H1 (cell line): ENCODE results near the gene SYNDIG1. TPM values are rescaled to one million over a fixed set of nuclear protein-coding genes. Genes with fewer than 3 reads are reported as not detected.

Experiments used
- CTCF ChIA-PET: fragments of 300-600 bp; sonication (Branson Sonifier 250); formaldehyde crosslinking; loops from one replicate; lab custom pipeline; 2021; ENCODE audit not compliant: partially characterized antibody; lab: Charles Lee
- POLR2A ChIA-PET: fragments of 300-600 bp; sonication (Branson Sonifier 250); formaldehyde crosslinking; loops from one replicate; lab custom pipeline; 2021; ENCODE audit warnings: inconsistent platforms; ENCODE audit not compliant: partially characterized antibody; lab: Charles Lee
- DNase-seq, 2 experiments: peaks; one replicate each; pipeline versions ENCODE4 v3.0.0 to v3.0.0-alpha.2; 2010 to 2022; ENCODE audit warnings: low spot score in 2 of 2, low read depth in 1 of 2, mixed read lengths in 1 of 2
- FAIRE-seq: peaks from 2 replicates; lab custom pipeline; 2011; peaks lifted over from hg19 to GRCh38; lab: Jason Lieb, UNC
- H2AFZ ChIP-seq: 2 replicates; pipeline ENCODE4 v1.8.1; 2012; ENCODE audit warnings: low read length, inconsistent platforms
- H2AK5ac ChIP-seq: 2 replicates; pipeline ENCODE4 v1.6.1; 2013; ENCODE audit warnings: low read depth, low read length
- H2BK120ac ChIP-seq: replicated peaks from 2 replicates; pipeline ENCODE3; 2013; ENCODE audit warnings: low read depth, low read length, inconsistent platforms
- H2BK12ac ChIP-seq: 2 replicates; pipeline ENCODE4 v1.6.1; 2013; ENCODE audit warnings: low read depth, low read length
- H2BK15ac ChIP-seq: 2 replicates; pipeline ENCODE4 v1.6.1; 2013; ENCODE audit warnings: low read length
- H2BK20ac ChIP-seq: 2 replicates; pipeline ENCODE4 v1.6.1; 2013; ENCODE audit warnings: low read length
- H2BK5ac ChIP-seq: 2 replicates; pipeline ENCODE4 v1.6.1; 2013; ENCODE audit warnings: low read depth, low read length
- H3K14ac ChIP-seq: 2 replicates; pipeline ENCODE4 v1.6.1; 2013; ENCODE audit warnings: inconsistent platforms; ENCODE audit not compliant: insufficient read length
- H3K18ac ChIP-seq: 2 replicates; pipeline ENCODE4 v1.6.1; 2013; ENCODE audit warnings: low read length; ENCODE audit errors: extremely low read depth
- H3K23ac ChIP-seq: 2 replicates; pipeline ENCODE4 v1.6.1; 2013; ENCODE audit warnings: inconsistent platforms; ENCODE audit not compliant: insufficient read length
- H3K23me2 ChIP-seq: 2 replicates; pipeline ENCODE4 v1.6.1; 2013; ENCODE audit warnings: low read depth, low read length
- H3K27ac ChIP-seq: 2 replicates; pipeline ENCODE4 v1.6.1; 2011; ENCODE audit warnings: low read depth, low read length, inconsistent platforms
- H3K27me3 ChIP-seq, 4 experiments: replicated peaks in 1 of 4; 1 replicate in 1 of 4; 2 replicates in 3 of 4; pipeline versions ENCODE4 v1.6.1 to v1.8.1; 2011 to 2013; ENCODE audit warnings: low read length in 3 of 4, mild to moderate bottlenecking in 3 of 4, inconsistent platforms in 2 of 4, mixed read lengths in 2 of 4, moderate library complexity in 1 of 4; ENCODE audit not compliant: control insufficient read depth in 3 of 4, insufficient read depth in 3 of 4; ENCODE audit errors: extremely low read depth in 1 of 4
- H3K36me3 ChIP-seq, 4 experiments: 2 replicates each; pipeline versions ENCODE4 v1.6.1 to v1.8.1; 2011 to 2013; ENCODE audit warnings: mild to moderate bottlenecking in 4 of 4, low read length in 3 of 4, moderate library complexity in 2 of 4, control low read depth in 1 of 4, inconsistent platforms in 1 of 4; ENCODE audit not compliant: insufficient read depth in 4 of 4, control insufficient read depth in 2 of 4
- H3K4ac ChIP-seq: replicated peaks from 2 replicates; pipeline ENCODE3; 2013; ENCODE audit warnings: low read length, low read depth, mixed read lengths, inconsistent platforms; ENCODE audit not compliant: insufficient read length
- H3K4me1 ChIP-seq, 4 experiments: replicated peaks in 1 of 4; 1 replicate in 1 of 4; 2 replicates in 3 of 4; pipeline versions ENCODE4 v1.6.1 to v1.8.1; 2011 to 2013; ENCODE audit warnings: low read length in 3 of 4, inconsistent platforms in 2 of 4, mixed read lengths in 1 of 4; ENCODE audit not compliant: insufficient read depth in 4 of 4, control insufficient read depth in 3 of 4
- H3K4me2 ChIP-seq, 2 experiments: 2 replicates each; pipeline versions ENCODE4 v1.6.1 to v1.8.1; 2011 to 2013; ENCODE audit warnings: low read depth in 2 of 2, low read length in 2 of 2, control low read depth in 1 of 2, inconsistent platforms in 1 of 2, mild to moderate bottlenecking in 1 of 2; ENCODE audit not compliant: insufficient read depth in 1 of 2
- H3K4me3 ChIP-seq, 4 experiments: fragments of 200-600, 300-600 bp in 1 of 4; sonication (generic), shearing (Covaris generic), sonication (Bioruptor Twin) in 1 of 4; 2 replicates each; pipeline versions ENCODE4 v1.5.1 to v1.8.1; 2011 to 2016; ENCODE audit warnings: low read length in 4 of 4, low read depth in 3 of 4, control low read depth in 2 of 4, inconsistent platforms in 2 of 4, mild to moderate bottlenecking in 2 of 4, mixed read lengths in 1 of 4, moderate library complexity in 1 of 4; ENCODE audit not compliant: insufficient read depth in 2 of 4; ENCODE audit errors: extremely low read depth in 1 of 4
- H3K56ac ChIP-seq: replicated peaks from 2 replicates; pipeline ENCODE3; 2013; ENCODE audit warnings: low read depth, mild to moderate bottlenecking, mixed read lengths, low read length, inconsistent platforms; ENCODE audit not compliant: insufficient read length
- H3K79me1 ChIP-seq: 2 replicates; pipeline ENCODE4 v1.6.1; 2013; ENCODE audit warnings: low read depth, low read length, control low read depth
- H3K79me2 ChIP-seq, 2 experiments: 2 replicates each; pipeline versions ENCODE4 v1.6.1 to v1.8.1; 2012 to 2013; ENCODE audit warnings: low read length in 2 of 2, mild to moderate bottlenecking in 2 of 2, inconsistent platforms in 1 of 2; ENCODE audit not compliant: insufficient read depth in 2 of 2, control insufficient read depth in 1 of 2
- H3K9ac ChIP-seq, 4 experiments: replicated peaks in 1 of 4; 1 replicate in 1 of 4; 2 replicates in 3 of 4; pipeline versions ENCODE4 v1.6.1 to v1.8.1; 2011 to 2013; ENCODE audit warnings: low read depth in 3 of 4, low read length in 3 of 4, control low read depth in 2 of 4, mild to moderate bottlenecking in 2 of 4, moderate library complexity in 2 of 4, inconsistent platforms in 1 of 4; ENCODE audit errors: extremely low read depth in 1 of 4
- H3K9me3 ChIP-seq, 2 experiments: 2 replicates each; pipeline versions ENCODE4 v1.6.1 to v1.8.1; 2012 to 2013; ENCODE audit warnings: mild to moderate bottlenecking in 2 of 2, moderate library complexity in 2 of 2, control low read depth in 1 of 2, inconsistent platforms in 1 of 2, low read depth in 1 of 2, low read length in 1 of 2, mixed read lengths in 1 of 2; ENCODE audit not compliant: insufficient read depth in 2 of 2
- H4K20me1 ChIP-seq, 2 experiments: replicated peaks in 1 of 2; 2 replicates each; pipeline versions ENCODE3 to v1.8.1; 2011 to 2013; ENCODE audit warnings: inconsistent platforms in 2 of 2, low read length in 2 of 2, mild to moderate bottlenecking in 1 of 2; ENCODE audit not compliant: insufficient read depth in 2 of 2, control insufficient read depth in 1 of 2
- H4K5ac ChIP-seq: 2 replicates; pipeline ENCODE4 v1.6.1; 2013; ENCODE audit warnings: low read length, low read depth, mixed read lengths, inconsistent platforms; ENCODE audit not compliant: insufficient read length
- H4K8ac ChIP-seq: 2 replicates; pipeline ENCODE4 v1.8.0; 2013; ENCODE audit warnings: mild to moderate bottlenecking, moderate library complexity, low read length, inconsistent platforms; ENCODE audit not compliant: insufficient read depth; ENCODE audit errors: extremely low read depth
- H4K91ac ChIP-seq: replicated peaks from 2 replicates; pipeline ENCODE3; 2013; ENCODE audit warnings: low read length, mixed read lengths, inconsistent platforms; ENCODE audit not compliant: insufficient read length
- CTBP2 ChIP-seq: IDR thresholded peaks from 2 replicates; pipeline ENCODE4 v1.7.0; 2011; ENCODE audit warnings: borderline replicate concordance, mild to moderate bottlenecking, moderate library complexity, mixed read lengths, low read length; ENCODE audit not compliant: insufficient read depth, insufficient read length
- EGR1 ChIP-seq: IDR thresholded peaks from 2 replicates; pipeline ENCODE4 v1.6.1; 2011; ENCODE audit warnings: low read depth, low read length, borderline replicate concordance
- EP300 ChIP-seq, 2 experiments: IDR thresholded peaks; 1 replicate in 1 of 2; 2 replicates in 1 of 2; pipeline ENCODE4 v1.6.1; 2011 to 2012; ENCODE audit warnings: low read depth in 2 of 2, low read length in 2 of 2, mild to moderate bottlenecking in 2 of 2, borderline replicate concordance in 1 of 2, inconsistent platforms in 1 of 2, moderate library complexity in 1 of 2
- HDAC6 ChIP-seq: IDR thresholded peaks from one replicate; pipeline ENCODE4 v1.7.1; 2012; ENCODE audit warnings: low read depth, mild to moderate bottlenecking, inconsistent platforms, low read length, moderate library complexity
- NANOG ChIP-seq: IDR thresholded peaks from 2 replicates; pipeline ENCODE4 v1.6.1; 2011; ENCODE audit warnings: low read length, low read depth, mild to moderate bottlenecking, inconsistent platforms; ENCODE audit not compliant: insufficient read depth, poor library complexity, severe bottlenecking
- PHF8 ChIP-seq: fragments of 200-600 bp; sonication (generic); conservative IDR thresholded peaks from 2 replicates; pipeline ENCODE4 v1.7.1; 2012; ENCODE audit warnings: low read depth, mild to moderate bottlenecking, inconsistent platforms, low read length, moderate library complexity
- RXRA ChIP-seq: IDR thresholded peaks from 2 replicates; pipeline ENCODE4 v1.6.1; 2011; ENCODE audit warnings: low read depth, mild to moderate bottlenecking, low read length, moderate library complexity; ENCODE audit not compliant: insufficient read depth
- SAP30 ChIP-seq: fragments of 300-600 bp; sonication (generic); IDR thresholded peaks from 2 replicates; pipeline ENCODE4 v1.7.1; 2012; ENCODE audit warnings: low read length, moderate library complexity, mild to moderate bottlenecking, inconsistent platforms; ENCODE audit not compliant: insufficient read depth, insufficient replicate concordance
- SIRT6 ChIP-seq: IDR thresholded peaks from one replicate; pipeline ENCODE4 v1.7.1; 2012; ENCODE audit warnings: low read length, inconsistent platforms
- SRF ChIP-seq: IDR thresholded peaks from 2 replicates; pipeline ENCODE4 v1.6.1; 2011; ENCODE audit warnings: mild to moderate bottlenecking, low read depth, low read length, moderate library complexity
- TAF7 ChIP-seq: optimal IDR thresholded peaks from 2 replicates; pipeline ENCODE3; 2011; ENCODE audit warnings: low read depth, mild to moderate bottlenecking, inconsistent platforms, low read length, moderate library complexity, borderline replicate concordance
- WGBS, 2 experiments: shearing (Covaris generic) in 1 of 2; methylation state at CpG; one replicate each; pipeline versions ENCODE4 v1.1.6 to v1.1.7; 2013 to 2015; ENCODE audit warnings: low lambda C conversion rate in 2 of 2, mixed read lengths in 2 of 2, inconsistent platforms in 1 of 2, low coverage in 1 of 2, missing lambda C conversion rate in 1 of 2; ENCODE audit not compliant: insufficient replicate concordance in 2 of 2, insufficient coverage in 1 of 2, insufficient read length in 1 of 2; ENCODE audit errors: extremely low coverage in 1 of 2, missing lambda C conversion rate in 1 of 2; 5-methylcytosine and 5-hydroxymethylcytosine counted together
- polyA plus RNA-seq, 7 experiments: library from polyadenylated mRNA; depleted of rRNA in 3 of 7; stranded (reverse) in 5 of 7; unstranded in 2 of 7; fragments of >200 nt in 5 of 7; fragments of 200-250 nt in 2 of 7; gene quantifications; 1 replicate in 5 of 7; 2 replicates in 1 of 7; 4 replicates in 1 of 7; pipeline versions ENCODE4 v1.2.1 to v1.2.3, GENCODE V29; 2011 to 2013; ENCODE audit warnings: missing spikeins in 2 of 7, mixed read lengths in 2 of 7
- total RNA-seq: library from RNA; stranded (reverse); fragmentation: NEBNext Ultra II Directional; extraction: Animal tissue kit (Norgen Biotek cat#: 25700); gene quantifications from 2 replicates; pipeline ENCODE4 v1.2.1, GENCODE V29; 2021

SYNDIG1 gene
- total and polyA plus RNA-seq, 2 of the 8 experiments (the other 6 are each of a cell fraction or from before 2014, with no cell fraction given), result 6.5 to 7.8 TPM

- Histone ChIP-seq H2BK15ac (no peak overlapping the region), H3K27me3 (no peaks in the 10 kb centered on the region), H4K20me1 (no peaks in the 10 kb centered on the region), H3K14ac (no peak overlapping the region), H3K4me1 (peaks cover 5 to 13% (median 9%) of the 10 kb centered on the region in 4 experiments), H3K4me2 (no peak overlapping the region), H4K91ac (no peak overlapping the region), H2AK5ac (no peak overlapping the region), H3K23me2 (no peaks in the 10 kb centered on the region), H3K9me3 (peaks cover 0 to 3% of the 10 kb centered on the region in 2 experiments; a peak in 1 of 4 replicates), H3K56ac (no peak overlapping the region), H2AFZ (no peak overlapping the region), H2BK5ac (no peak overlapping the region), H3K36me3 (no peaks in the 10 kb centered on the region), H3K79me2 (no peaks in the 10 kb centered on the region), H4K8ac (no peak overlapping the region), H3K79me1 (no peaks in the 10 kb centered on the region), H4K5ac (no peak overlapping the region), H2BK12ac (no peak overlapping the region; the same call in 1 of the 2 replicates), H3K18ac (no peak overlapping the region), H3K4me3 (no peak overlapping the region), H3K27ac (no peak overlapping the region), H3K4ac (no peak overlapping the region), H2BK120ac (no peak overlapping the region), H3K9ac (no peak overlapping the region), H2BK20ac (no peak overlapping the region), H3K23ac (no peak overlapping the region)
- CTCF ChIA-PET, result interaction anchor here (0.7 to 1.6 kb wide), 2 partner anchors 14 to 219 kb away, joined by 3 to 4 read pairs; no protein-coding TSS in a partner anchor
- no peak for FAIRE-seq
- POLR2A ChIA-PET, result no interaction called here
- 92% methylated on average over 11 of the region's 11 CpGs; no CpG with 5 or more reads in 1 of the 2 experiments for WGBS, 2 experiments
- TF ChIP-seq NANOG (no peak), SIRT6 (no peak), HDAC6 (no peak), TAF7 (no peak), SAP30 (no peak), RXRA (no peak), CTBP2 (no peak), EGR1 (no peak), PHF8 (no peak), EP300 (IDR thresholded peaks at IDR 0.05; ENCODE audit: borderline replicate concordance in 1 of 2, low read depth in 2 of 2, low read length in 2 of 2) (no peak), SRF (no peak)
- peak in 1 of 2 experiments; percentile 22 for DNase-seq
Observed at GRCh38 chr20:24631173-24631505, 161.7 kb downstream of the SYNDIG1 start.
